Activated T-cell treated with anti-CD3 and anti-CD28 coated beads, Interleukin-2, amount 50 U/mL, for 24 hours (primary cell): ENCODE data around the gene PHLDB2.

ENCODE experiments used
- DNase-seq: peaks from one replicate; pipeline ENCODE4 v3.0.0-alpha.2; 2020
- H3K27ac Mint-ChIP-seq: 2 replicates; pipeline ENCODE4 v1.8.0; 2020; ENCODE audit warnings: mild to moderate bottlenecking, mixed read lengths
- H3K27me3 Mint-ChIP-seq: 2 replicates; pipeline ENCODE4 v1.8.0; 2020; ENCODE audit warnings: mixed read lengths
- H3K36me3 Mint-ChIP-seq: 2 replicates; pipeline ENCODE4 v1.8.0; 2020; ENCODE audit warnings: low read depth, mixed read lengths
- H3K4me1 Mint-ChIP-seq: 2 replicates; pipeline ENCODE4 v1.8.0; 2020; ENCODE audit warnings: low read depth, mixed read lengths
- H3K4me3 Mint-ChIP-seq: 2 replicates; pipeline ENCODE4 v1.8.0; 2020; ENCODE audit warnings: mild to moderate bottlenecking, moderate library complexity, mixed read lengths
- H3K9me3 Mint-ChIP-seq: 2 replicates; pipeline ENCODE4 v1.8.0; 2020; ENCODE audit warnings: mixed read lengths

PHLDB2 gene

DNA sequence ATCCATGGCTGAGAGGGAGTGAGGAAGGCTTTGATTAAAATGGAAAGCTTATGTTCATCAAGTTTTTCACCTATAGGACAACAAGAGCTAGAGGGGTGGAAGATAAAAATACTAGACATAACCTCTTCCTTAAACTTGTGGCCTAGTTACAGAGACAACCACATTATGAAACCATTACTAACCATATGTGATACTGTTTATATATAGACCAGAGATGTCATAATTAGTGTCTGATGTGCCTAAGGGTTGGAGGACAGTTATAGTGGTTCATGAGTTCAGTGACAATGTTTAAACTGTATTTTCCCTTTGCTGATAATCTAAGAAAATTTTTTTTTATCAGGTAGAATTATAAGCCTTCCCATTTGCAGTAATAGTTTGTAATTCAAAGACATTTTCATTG lies 23.7 kb downstream of the PHLDB2 start:
- Mint-ChIP-seq H3K4me1 (peaks cover 4% of the 10 kb centered on the region), H3K9me3 (no peaks in the 10 kb centered on the region), H3K36me3 (no peaks in the 10 kb centered on the region), H3K27me3 (no peaks in the 10 kb centered on the region), H3K4me3 (no peak overlapping the region), H3K27ac (no peak overlapping the region)
- no peak for DNase-seq

DNA sequence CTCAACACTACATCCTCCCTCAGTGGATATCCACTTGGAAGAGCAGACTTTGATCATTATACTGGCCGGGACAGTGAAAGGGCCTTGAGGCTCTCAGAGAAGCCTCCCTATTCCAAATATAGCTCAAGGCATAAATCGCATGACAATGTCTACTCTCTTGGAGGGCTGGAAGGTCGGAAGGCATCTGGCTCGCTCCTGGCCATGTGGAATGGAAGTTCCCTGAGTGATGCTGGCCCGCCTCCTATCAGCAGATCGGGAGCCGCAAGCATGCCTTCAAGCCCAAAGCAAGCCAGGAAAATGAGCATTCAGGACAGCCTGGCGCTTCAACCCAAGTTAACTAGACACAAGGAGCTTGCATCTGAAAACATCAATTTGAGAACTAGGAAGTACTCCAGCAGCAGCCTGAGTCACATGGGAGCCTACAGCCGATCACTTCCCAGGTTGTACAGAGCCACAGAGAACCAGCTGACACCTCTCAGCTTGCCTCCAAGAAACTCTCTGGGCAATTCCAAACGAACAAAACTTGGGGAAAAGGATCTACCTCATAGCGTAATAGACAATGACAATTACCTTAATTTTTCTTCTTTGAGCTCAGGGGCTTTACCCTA lies 25.4 kb downstream of the PHLDB2 start:
- Mint-ChIP-seq H3K27ac (no peak overlapping the region), H3K4me3 (no peak overlapping the region), H3K27me3 (no peaks in the 10 kb centered on the region), H3K9me3 (no peaks in the 10 kb centered on the region), H3K4me1 (peaks cover 4% of the 10 kb centered on the region), H3K36me3 (no peaks in the 10 kb centered on the region)
- DNase-seq, result no peak

- DNase-seq, result no peak
- H3K27me3 Mint-ChIP-seq, result no peaks in the 10 kb centered on the region
- H3K9me3 Mint-ChIP-seq, result no peaks in the 10 kb centered on the region
Observed at GRCh38 chr3:111885578-111885977, 26.5 kb downstream of the PHLDB2 start.

GRCh38 chr3:111890051-111890580 lies 31.1 kb downstream of the PHLDB2 start:
- Mint-ChIP-seq H3K4me3 (no peak overlapping the region), H3K4me1 (no peaks in the 10 kb centered on the region), H3K27ac (no peak overlapping the region)

More at GRCh38 chr3:111885578-111885977, 26.5 kb downstream of the PHLDB2 start:
- peaks cover 4% of the 10 kb centered on the region for H3K4me1 Mint-ChIP-seq
- H3K36me3 Mint-ChIP-seq, result no peaks in the 10 kb centered on the region
- H3K27ac Mint-ChIP-seq, result no peak overlapping the region
- no peak overlapping the region for H3K4me3 Mint-ChIP-seq

GRCh38 chr3:111892070-111892469 lies 33.0 kb downstream of the PHLDB2 start:
- Mint-ChIP-seq H3K36me3 (no peaks in the 10 kb centered on the region), H3K27ac (no peak overlapping the region), H3K4me3 (no peak overlapping the region), H3K9me3 (no peaks in the 10 kb centered on the region), H3K27me3 (no peaks in the 10 kb centered on the region), H3K4me1 (no peaks in the 10 kb centered on the region)
- DNase-seq, result no peak

More at GRCh38 chr3:111890051-111890580, 31.1 kb downstream of the PHLDB2 start:
- Mint-ChIP-seq H3K27me3 (no peaks in the 10 kb centered on the region), H3K36me3 (no peaks in the 10 kb centered on the region), H3K9me3 (no peaks in the 10 kb centered on the region)
- DNase-seq, result no peak

DNA sequence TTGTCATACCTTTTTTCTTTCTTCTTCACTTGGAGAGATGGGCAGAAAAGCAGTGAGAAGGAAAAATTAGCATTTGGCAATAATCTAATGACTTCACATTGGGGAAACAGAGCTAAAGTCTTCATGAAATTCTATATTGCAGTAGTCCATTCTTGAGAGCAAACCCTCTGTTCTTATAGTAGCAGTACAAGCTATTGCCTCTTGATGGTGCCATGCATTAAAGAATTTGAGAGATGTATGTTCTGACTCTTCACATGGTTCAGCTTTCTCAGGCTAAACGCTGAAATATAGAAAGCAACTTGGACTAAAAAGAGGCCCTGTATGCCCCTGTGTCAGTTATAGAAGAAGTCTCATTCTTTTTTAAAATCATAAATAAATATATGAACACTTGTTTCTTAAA lies 36.0 kb downstream of the PHLDB2 start:
- Mint-ChIP-seq H3K4me1 (peaks cover 4% of the 10 kb centered on the region), H3K36me3 (no peaks in the 10 kb centered on the region), H3K27ac (no peak overlapping the region), H3K4me3 (no peak overlapping the region), H3K9me3 (no peaks in the 10 kb centered on the region), H3K27me3 (no peaks in the 10 kb centered on the region)
- no peak for DNase-seq

DNA sequence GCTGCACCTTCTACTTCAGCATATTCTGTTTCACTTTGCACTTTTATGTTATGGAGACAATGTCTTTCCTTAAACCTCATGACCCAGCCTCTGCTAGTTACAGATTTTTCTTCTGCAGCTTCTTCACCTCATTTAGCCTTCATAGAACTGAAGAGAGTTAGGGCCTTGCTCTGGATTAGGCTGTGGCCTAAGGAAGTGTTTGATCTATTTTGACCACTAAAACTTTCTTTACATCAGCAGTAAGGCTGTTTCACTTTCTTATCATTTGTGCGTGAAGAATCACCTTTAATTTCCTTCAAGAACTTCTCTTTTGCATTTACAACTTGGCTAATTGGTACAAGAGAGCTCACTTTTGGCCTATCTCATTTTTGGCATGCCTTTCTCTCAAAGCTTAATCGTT lies 40.9 kb downstream of the PHLDB2 start:
- DNase-seq, result no peak
- no peak overlapping the region for H3K27ac Mint-ChIP-seq
- H3K36me3 Mint-ChIP-seq, result no peaks in the 10 kb centered on the region
- no peaks in the 10 kb centered on the region for H3K27me3 Mint-ChIP-seq
- no peak overlapping the region for H3K4me3 Mint-ChIP-seq
- H3K9me3 Mint-ChIP-seq, result no peaks in the 10 kb centered on the region
- H3K4me1 Mint-ChIP-seq, result peaks cover 9% of the 10 kb centered on the region

DNA sequence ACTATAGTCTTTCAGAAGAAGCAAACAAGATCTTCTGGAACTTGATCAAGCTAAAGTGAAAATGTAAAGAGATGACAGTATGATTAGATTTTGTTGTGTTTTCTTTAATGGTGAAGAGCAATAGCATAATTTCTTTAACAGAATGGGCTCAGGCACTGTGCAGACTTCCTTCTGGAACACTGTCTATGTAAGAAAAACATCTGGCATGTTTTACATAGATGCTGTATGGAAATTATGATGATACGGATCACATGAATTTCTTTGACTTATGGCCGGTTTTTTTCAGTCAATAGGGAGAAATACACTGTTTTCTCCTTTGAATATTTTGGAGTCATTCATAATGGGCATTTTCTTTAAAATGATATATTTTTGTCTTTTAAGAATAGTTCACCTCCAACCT lies 42.6 kb downstream of the PHLDB2 start:
- Mint-ChIP-seq H3K4me3 (no peak overlapping the region), H3K27ac (no peak overlapping the region), H3K4me1 (peaks cover 9% of the 10 kb centered on the region), H3K36me3 (no peaks in the 10 kb centered on the region), H3K9me3 (no peaks in the 10 kb centered on the region), H3K27me3 (no peaks in the 10 kb centered on the region)
- DNase-seq, result no peak

- DNase-seq, result no peak
- Mint-ChIP-seq H3K27me3 (no peaks in the 10 kb centered on the region), H3K9me3 (no peaks in the 10 kb centered on the region), H3K4me3 (no peak overlapping the region), H3K27ac (no peak overlapping the region), H3K4me1 (peaks cover 8% of the 10 kb centered on the region), H3K36me3 (no peaks in the 10 kb centered on the region)
Observed at GRCh38 chr3:111902534-111902933, 43.5 kb downstream of the PHLDB2 start.

DNA sequence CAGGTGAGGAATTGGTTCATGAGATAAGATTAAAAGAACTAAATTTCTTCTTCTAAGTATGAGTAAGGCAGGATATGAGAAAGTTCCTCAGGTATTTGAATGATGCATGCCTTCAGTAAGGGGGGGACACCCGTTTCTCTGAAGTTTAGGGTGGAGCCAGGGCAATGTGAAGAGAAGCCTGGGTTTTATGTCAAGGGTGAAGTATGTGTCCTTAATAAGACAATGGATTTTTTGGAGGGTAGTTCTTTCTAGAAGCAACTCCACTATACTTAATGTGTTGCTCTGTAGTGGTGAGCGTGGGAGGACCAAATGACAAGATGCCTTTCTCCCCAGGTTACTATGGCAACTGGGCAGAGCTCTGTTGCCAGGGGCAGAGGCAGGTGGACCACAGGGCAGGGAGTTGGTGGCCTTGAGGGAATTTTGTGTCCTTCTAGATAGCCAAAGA lies 44.0 kb downstream of the PHLDB2 start:
- H3K27ac Mint-ChIP-seq, result no peak overlapping the region
- H3K4me3 Mint-ChIP-seq, result no peak overlapping the region

GRCh38 chr3:111904376-111905241 lies 45.5 kb downstream of the PHLDB2 start:
- Mint-ChIP-seq H3K4me1 (peaks cover 6% of the 10 kb centered on the region), H3K27me3 (no peaks in the 10 kb centered on the region), H3K9me3 (no peaks in the 10 kb centered on the region), H3K36me3 (no peaks in the 10 kb centered on the region), H3K4me3 (no peak overlapping the region), H3K27ac (no peak overlapping the region)
- no peak for DNase-seq

More for the DNA sequence above, 44.0 kb downstream of the PHLDB2 start:
- Mint-ChIP-seq H3K9me3 (no peaks in the 10 kb centered on the region), H3K27me3 (no peaks in the 10 kb centered on the region), H3K4me1 (peaks cover 6% of the 10 kb centered on the region), H3K36me3 (no peaks in the 10 kb centered on the region)
- DNase-seq, result no peak

DNA sequence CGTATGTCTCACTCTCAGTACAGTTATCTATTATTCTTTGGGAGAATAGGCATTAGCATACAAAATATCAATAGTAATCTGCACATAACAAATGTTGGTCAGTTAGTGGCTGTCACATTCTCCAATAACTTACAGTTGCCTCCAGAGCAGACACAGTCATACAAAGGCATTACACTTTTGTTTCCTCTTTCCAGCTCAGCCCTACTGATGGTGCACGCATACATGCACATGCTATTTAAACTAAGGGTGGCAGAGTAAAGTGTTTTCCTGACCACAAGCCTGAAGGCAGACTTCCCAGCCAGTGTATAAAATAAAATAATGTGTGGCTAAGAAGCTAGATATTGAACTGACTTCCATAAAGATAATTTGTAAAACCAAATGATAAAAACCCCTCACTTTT lies 47.6 kb downstream of the PHLDB2 start:
- Mint-ChIP-seq H3K9me3 (no peaks in the 10 kb centered on the region), H3K4me1 (peaks cover 8% of the 10 kb centered on the region), H3K27ac (no peak overlapping the region), H3K36me3 (no peaks in the 10 kb centered on the region), H3K4me3 (no peak overlapping the region), H3K27me3 (no peaks in the 10 kb centered on the region)
- DNase-seq, result no peak

- no peaks in the 10 kb centered on the region for H3K36me3 Mint-ChIP-seq
- H3K4me1 Mint-ChIP-seq, result peaks cover 8% of the 10 kb centered on the region
- no peak overlapping the region for H3K27ac Mint-ChIP-seq
- H3K4me3 Mint-ChIP-seq, result no peak overlapping the region
- no peak for DNase-seq
- H3K9me3 Mint-ChIP-seq, result no peaks in the 10 kb centered on the region
- no peaks in the 10 kb centered on the region for H3K27me3 Mint-ChIP-seq
Observed at GRCh38 chr3:111907151-111907550, 48.1 kb downstream of the PHLDB2 start.

DNA sequence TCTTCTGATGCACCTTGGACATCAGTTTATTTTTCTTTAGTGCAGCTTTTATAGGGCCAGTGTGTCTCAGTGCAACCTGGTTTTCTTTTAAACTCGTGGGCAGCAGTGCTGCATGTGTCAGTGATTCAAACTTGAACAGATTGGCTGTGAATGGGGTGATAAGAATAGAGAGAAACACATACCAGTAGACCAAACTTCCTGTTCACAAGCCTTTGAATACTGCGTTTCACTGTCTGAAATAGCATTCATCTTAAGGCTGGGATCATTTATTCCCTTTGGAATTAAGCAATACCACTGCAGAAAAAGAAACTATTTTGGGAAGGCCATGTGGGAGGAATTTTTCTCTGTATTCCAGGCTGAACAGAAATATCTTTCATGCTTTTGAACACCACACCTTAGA lies 51.7 kb downstream of the PHLDB2 start:
- Mint-ChIP-seq H3K4me3 (no peak overlapping the region), H3K4me1 (peaks cover 4% of the 10 kb centered on the region), H3K36me3 (peaks cover 3% of the 10 kb centered on the region), H3K27ac (no peak overlapping the region), H3K27me3 (no peaks in the 10 kb centered on the region), H3K9me3 (no peaks in the 10 kb centered on the region)
- no peak for DNase-seq

GRCh38 chr3:111911446-111911845 lies 52.4 kb downstream of the PHLDB2 start:
- no peak overlapping the region for H3K27ac Mint-ChIP-seq

More at GRCh38 chr3:111911446-111911845, 52.4 kb downstream of the PHLDB2 start:
- no peak for DNase-seq
- Mint-ChIP-seq H3K4me3 (no peak overlapping the region), H3K9me3 (no peaks in the 10 kb centered on the region), H3K4me1 (peaks cover 4% of the 10 kb centered on the region), H3K36me3 (peaks cover 3% of the 10 kb centered on the region), H3K27me3 (no peaks in the 10 kb centered on the region)
